Tibial artery (tissue), 4 donors: ENCODE data around the gene ERVW-1.
A peak's percentile ranks its signal among the peaks of the same experiment; 100 is the strongest.
"Not testable (repeated sequence)": the region's sequence is repeated elsewhere in the genome, so short reads cannot be mapped to it uniquely, and the experiment has no call there.

Experiments
- DNase-seq, 2 donors: peaks; one replicate each; pipeline ENCODE4 v3.0.0-alpha.2; 2019
- H3K27ac ChIP-seq, 2 donors: fragments of 200-600 bp; sonication (generic) in 1 of 2; 1 replicate in 1 of 2; 2 replicates in 1 of 2; pipeline ENCODE4 v1.5.1; 2018 to 2019; ENCODE audit warnings: mild to moderate bottlenecking in 1 of 2
- H3K27me3 ChIP-seq, 2 donors: fragments of 200-600 bp; sonication (generic) in 1 of 2; one replicate each; pipeline versions ENCODE4 v1.5.1 to v1.6.0; 2016 to 2019
- H3K36me3 ChIP-seq, 3 donors: fragments of 200-600 bp; sonication (generic) in 2 of 3; one replicate each; pipeline ENCODE4 v1.5.1; 2016 to 2019; ENCODE audit warnings: mild to moderate bottlenecking in 2 of 3
- H3K4me1 ChIP-seq, 4 donors: fragments of 200-600 bp; sonication (generic) in 2 of 4; 1 replicate in 3 of 4; 2 replicates in 1 of 4; pipeline ENCODE4 v1.5.1; 2016 to 2019
- H3K4me3 ChIP-seq, 2 donors: fragments of 200-600 bp; sonication (generic) in 1 of 2; 1 replicate in 1 of 2; 2 replicates in 1 of 2; pipeline ENCODE4 v1.5.1; 2018 to 2019; ENCODE audit warnings: mild to moderate bottlenecking in 2 of 2
- H3K9me3 ChIP-seq, 3 donors: fragments of 200-600 bp; sonication (generic) in 1 of 3; one replicate each; pipeline ENCODE4 v1.5.1; 2016 to 2019
- CTCF ChIP-seq, 2 experiments: fragments of 200-600 bp in 1 of 2; fragments of 450-650 bp in 1 of 2; IDR thresholded peaks; one replicate each; pipeline ENCODE4 v1.5.1; 2017 to 2019; ENCODE audit warnings: antibody characterized with exemption in 2 of 2, mild to moderate bottlenecking in 1 of 2, moderate library complexity in 1 of 2
- intact Hi-C: fragments of 100-400 bp; cut with DNase I; formaldehyde crosslinking; loops from one replicate; pipeline ENCODE4 v1.15.0; 2023; ENCODE audit warnings: low total_unique reads

ERVW-1 gene

GRCh38 chr7:92451645-92452044, 26.1 kb downstream of the ERVW-1 start:
- no peak for TF ChIP-seq CTCF (IDR thresholded peaks at IDR 0.05)
- Histone ChIP-seq H3K4me1 (peaks cover 0 to 11% (median 3%) of the 10 kb centered on the region in 4 donors), H3K36me3 (peaks cover 57 to 69% (median 65%) of the 10 kb centered on the region in 3 donors), H3K27me3 (no peaks in the 10 kb centered on the region), H3K27ac (no peak overlapping the region), H3K9me3 (no peaks in the 10 kb centered on the region), H3K4me3 (no peak overlapping the region)
- DNase-seq = no peak
- intact Hi-C loops = no loop called here

GRCh38 chr7:92448205-92448747, 29.5 kb downstream of the ERVW-1 start:
- peak overlapping the region; percentile 87 to 98 for H3K4me3 ChIP-seq
- peak overlapping the region; percentile 93 to 96 for H3K27ac ChIP-seq
- no peaks in the 10 kb centered on the region for H3K9me3 ChIP-seq
- intact Hi-C loops = loop anchor here (5.0 kb wide), 1 partner anchor 201 kb away; the partner anchor contains the start of genes ANKIB1 and KRIT1
- H3K27me3 ChIP-seq = no peaks in the 10 kb centered on the region
- TF ChIP-seq CTCF (IDR thresholded peaks at IDR 0.05) = peak in 1 of 2 experiments; percentile 31
- peak; percentile 61 to 72 for DNase-seq
- peaks cover 24 to 35% (median 33%) of the 10 kb centered on the region in 3 donors for H3K36me3 ChIP-seq
- H3K4me1 ChIP-seq = peaks cover 0 to 11% (median 3%) of the 10 kb centered on the region in 4 donors

GRCh38 chr7:92447345-92448204, 30.2 kb downstream of the ERVW-1 start, which contains the start of gene GATAD1:
Gene GATAD1, plus strand, starts transcription at chr7:92447482. Its CDS starts 248 bp downstream, at chr7:92447730.
- peak; percentile 86 to 95 for DNase-seq
- H3K27me3 ChIP-seq = no peaks in the 10 kb centered on the region
- H3K9me3 ChIP-seq = no peaks in the 10 kb centered on the region
- peak in 1 of 2 experiments; percentile 88 for TF ChIP-seq CTCF (IDR thresholded peaks at IDR 0.05)
- intact Hi-C loops = loop anchor here (5.0 kb wide), 1 partner anchor 200 kb away; the partner anchor contains the start of genes ANKIB1 and KRIT1
- peak within 1 kb of the TSS; percentile 93 to 96 for H3K27ac ChIP-seq
- H3K4me3 ChIP-seq = peak within 1 kb of the TSS; percentile 87 to 98
- H3K36me3 ChIP-seq = peaks cover 21 to 28% (median 26%) of the 10 kb centered on the region in 3 donors
- H3K4me1 ChIP-seq = peaks cover 0 to 11% (median 3%) of the 10 kb centered on the region in 4 donors

GRCh38 chr7:92446869-92447344, 30.8 kb downstream of the ERVW-1 start:
- Histone ChIP-seq H3K27ac (peak overlapping the region; percentile 93 to 96), H3K27me3 (no peaks in the 10 kb centered on the region), H3K4me3 (peak overlapping the region; percentile 87 to 98), H3K9me3 (no peaks in the 10 kb centered on the region), H3K4me1 (peaks cover 0 to 11% (median 3%) of the 10 kb centered on the region in 4 donors), H3K36me3 (peaks cover 19 to 22% (median 20%) of the 10 kb centered on the region in 3 donors)
- TF ChIP-seq CTCF (IDR thresholded peaks at IDR 0.05) = peak in 1 of 2 experiments; percentile 91
- DNase-seq = peak in 1 of 2 donors; percentile 23
- intact Hi-C loops = loop anchor here (5.0 kb wide), 1 partner anchor 200 kb away; the partner anchor contains the start of genes ANKIB1 and KRIT1

GRCh38 chr7:92442720-92443119, 35.0 kb downstream of the ERVW-1 start:
- H3K36me3 ChIP-seq, H3K27ac ChIP-seq, H3K4me1 ChIP-seq, H3K4me3 ChIP-seq, DNase-seq, intact Hi-C loops, H3K9me3 ChIP-seq, H3K27me3 ChIP-seq: not testable (repeated sequence)
